Islet of Langerhans (tissue), 1 donor: Measurements from ENCODE around the gene C11orf87.

Experiments used
- FAIRE-seq: peaks from one replicate; lab custom pipeline; 2011; peaks lifted over from hg19 to GRCh38; lab: Jason Lieb, UNC

Gene C11orf87

DNA sequence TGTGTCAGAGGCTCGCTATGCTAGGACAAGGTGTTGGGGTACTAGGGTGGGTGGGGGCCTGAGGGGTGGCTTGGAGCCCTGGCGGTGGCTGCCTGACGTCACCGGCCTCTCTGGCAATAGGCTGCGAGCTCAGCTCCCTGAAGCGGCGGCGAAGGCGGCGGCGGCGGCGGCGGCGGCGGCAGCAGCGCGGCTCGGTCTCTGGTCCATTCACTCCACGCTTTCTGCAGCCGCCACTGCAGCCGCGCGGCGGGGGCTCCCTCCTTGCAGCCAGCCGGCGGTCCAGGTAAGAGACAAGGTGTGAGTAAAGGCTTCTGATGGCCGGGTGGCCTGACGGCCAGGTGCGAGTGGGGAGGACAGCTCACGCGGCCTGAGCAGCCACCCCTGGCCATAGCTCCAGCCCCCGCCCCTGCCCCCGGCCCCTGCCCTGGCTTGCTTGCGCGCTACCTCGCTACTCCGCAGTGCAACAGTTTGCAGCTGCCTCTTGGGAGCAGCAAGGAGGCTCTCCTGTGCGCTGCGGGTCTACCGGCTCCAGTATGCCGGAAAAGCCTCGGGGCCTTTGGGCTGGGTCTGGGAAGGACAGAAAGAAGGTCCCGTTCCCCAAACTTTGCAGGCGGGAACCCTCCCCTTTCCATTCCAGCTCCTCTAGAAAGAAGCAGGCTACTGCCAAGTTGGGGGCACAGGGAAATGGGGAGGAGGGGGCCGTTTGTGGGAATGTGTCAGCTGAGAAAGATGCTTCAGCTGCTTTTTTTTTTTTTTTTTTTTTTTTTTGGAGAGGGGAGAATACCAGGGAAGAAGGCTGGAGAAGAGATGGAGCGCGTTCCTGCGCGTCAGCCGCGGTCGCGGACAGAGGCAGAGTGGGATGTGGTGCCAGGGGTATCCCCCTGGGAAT is at the start of gene C11orf87:
Gene C11orf87 (plus strand): TSS at position 210 of the 889 bp plus-strand sequence. CDS start 1,444 bp downstream, outside the sequence.
- FAIRE-seq: no peak

DNA sequence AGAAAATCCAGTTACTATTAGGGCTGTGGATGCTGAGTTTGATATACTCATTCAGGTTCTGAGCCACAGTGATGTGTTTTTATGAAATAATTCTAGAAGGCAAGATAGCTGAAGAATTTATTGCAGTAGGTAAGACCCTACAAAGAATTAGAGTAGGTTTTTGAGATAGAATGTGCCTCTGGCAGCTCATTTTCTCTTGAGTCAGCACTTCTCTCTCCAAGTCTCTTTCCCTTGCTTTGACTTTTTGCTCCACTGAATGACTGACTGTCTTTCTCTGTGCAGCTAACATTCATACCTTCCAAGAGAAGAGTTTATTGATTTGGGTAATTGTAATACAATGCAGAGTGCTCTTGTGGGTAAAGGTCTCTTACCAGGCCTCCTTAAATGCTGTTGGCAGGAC is 48.0 kb upstream of the C11orf87 start:
- FAIRE-seq: no peak

GRCh38 chr11:109374441-109374840 is 47.5 kb upstream of the C11orf87 start:
- no peak for FAIRE-seq

- FAIRE-seq: no peak
Observed at GRCh38 chr11:109377039-109377742, 44.8 kb upstream of the C11orf87 start.

GRCh38 chr11:109378034-109378433 is 44.0 kb upstream of the C11orf87 start:
- FAIRE-seq: no peak

- FAIRE-seq: no peak
Observed at GRCh38 chr11:109383306-109383705, 38.7 kb upstream of the C11orf87 start.

- FAIRE-seq: no peak
Observed at GRCh38 chr11:109384873-109385272, 37.1 kb upstream of the C11orf87 start.

DNA sequence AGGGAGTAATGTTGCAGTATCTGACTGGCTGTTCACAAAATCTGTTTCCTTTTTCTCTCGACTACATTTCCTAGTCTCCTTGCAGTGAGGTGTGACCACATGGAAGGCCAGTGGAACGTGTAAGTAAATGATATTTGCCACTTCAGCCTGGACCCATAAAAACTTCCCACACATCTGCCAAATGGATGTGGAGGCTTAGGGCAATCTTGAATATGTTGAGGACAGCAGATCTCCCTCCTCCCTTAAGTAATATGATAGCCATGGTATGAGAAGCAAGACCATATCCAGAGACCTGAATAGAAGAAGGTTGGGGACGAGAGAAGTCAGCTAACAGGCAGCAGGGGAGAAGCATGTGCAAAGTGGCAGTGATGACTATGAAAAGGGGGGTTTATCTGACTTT is 33.0 kb upstream of the C11orf87 start:
- FAIRE-seq: no peak

DNA sequence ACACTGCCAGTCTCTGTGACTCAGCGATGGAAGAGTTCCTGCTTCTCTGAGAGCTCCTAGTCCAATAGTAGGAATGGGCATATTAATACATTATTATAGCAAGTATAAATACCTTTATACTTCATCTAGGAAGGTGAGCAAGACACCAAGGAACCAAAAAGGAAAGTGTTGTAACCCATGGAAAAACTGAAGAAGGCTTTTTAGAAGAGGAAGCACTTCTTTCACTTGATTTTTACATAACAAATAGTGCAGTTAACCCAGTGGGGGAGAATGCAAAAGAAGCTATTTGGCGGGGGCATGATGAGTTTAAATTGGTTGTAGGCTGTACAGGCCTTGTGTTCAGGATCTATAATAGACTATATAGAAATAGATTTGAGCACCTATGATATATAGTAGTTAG is 31.2 kb upstream of the C11orf87 start:
- no peak for FAIRE-seq

DNA sequence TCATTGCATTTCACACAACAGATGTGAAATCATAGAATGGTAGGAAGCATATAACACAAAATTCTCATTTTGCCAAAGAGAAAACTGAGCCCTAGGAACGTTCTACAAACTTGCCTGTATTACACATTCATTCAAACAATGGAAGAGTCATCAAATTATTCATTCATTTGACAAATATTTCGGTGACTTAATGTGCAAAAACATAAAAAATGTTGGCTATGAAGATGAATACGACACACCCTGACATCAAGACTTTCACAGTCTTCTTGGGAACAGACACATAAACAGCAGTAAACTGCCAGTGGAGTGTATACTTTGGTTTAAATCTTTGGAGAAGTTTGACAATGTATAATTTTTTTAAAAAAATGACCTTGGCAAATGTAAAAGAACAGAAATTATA is 20.4 kb upstream of the C11orf87 start:
- FAIRE-seq: no peak

DNA sequence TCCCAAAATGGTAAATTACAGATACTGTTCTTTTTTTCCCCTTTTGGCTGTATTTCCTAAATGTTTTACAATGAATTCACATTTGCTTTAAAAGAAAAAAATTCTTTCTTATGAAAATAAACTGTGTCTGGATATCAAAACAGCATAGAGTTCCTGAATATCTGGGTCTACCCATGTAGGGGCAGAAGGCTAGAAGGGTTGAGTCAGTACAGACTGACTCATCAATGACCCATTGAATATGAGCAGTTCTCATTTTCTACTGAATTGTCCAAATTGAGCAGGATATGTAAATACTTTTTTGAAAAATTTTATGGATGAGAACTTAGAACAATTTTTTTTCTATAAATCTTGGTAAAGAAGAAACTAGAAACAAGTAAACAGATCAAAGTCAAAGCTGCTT is 16.3 kb upstream of the C11orf87 start:
- FAIRE-seq: no peak

DNA sequence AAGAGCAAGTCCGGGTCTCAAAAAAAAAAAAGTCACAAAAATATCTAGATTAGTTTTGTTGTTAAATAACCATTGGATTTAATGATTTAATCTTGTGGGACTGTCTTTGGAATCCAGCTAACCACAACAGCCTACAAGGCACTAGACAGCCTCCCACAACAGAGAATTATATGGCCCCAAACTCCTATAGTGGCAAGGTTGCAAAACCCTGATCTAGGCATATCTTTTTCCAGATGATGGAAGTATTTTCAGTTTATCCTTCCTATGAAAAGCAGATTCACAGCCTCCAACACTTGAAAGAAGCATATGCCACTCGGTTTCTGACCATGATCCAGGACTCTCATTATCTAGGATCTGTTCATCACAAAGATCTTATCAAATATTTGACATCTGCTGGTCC is 5.4 kb upstream of the C11orf87 start:
- no peak for FAIRE-seq

DNA sequence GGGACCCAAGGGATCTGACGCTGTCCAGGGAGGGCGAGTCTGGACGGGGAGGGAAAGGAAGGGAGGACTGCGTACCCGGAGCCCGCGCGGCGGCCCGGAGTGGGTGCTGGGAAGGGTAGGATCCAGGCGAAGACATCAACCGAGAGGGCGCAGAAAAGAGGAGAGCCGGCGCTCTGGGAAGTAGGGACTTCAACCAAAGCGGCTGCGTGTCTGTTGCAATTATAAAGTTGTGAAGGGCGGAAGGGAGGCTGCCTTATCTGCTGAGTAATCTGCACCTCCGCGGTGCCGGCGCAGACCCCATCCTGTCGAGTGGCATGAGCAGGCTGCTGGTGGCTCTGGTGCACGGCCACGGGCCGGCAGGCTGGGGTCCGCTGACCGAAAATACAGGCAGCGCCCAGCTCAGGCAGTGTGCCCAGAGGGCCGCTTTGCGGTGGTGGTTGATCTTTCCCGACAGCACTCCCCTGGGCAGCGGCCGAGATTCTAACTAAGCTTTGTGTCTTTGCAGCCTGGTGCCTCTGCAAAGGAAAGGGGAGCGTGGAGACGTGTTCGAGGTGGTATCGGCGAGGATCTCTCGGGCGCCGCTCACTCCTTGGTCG is 978 bp downstream of the C11orf87 start:
- no peak for FAIRE-seq

DNA sequence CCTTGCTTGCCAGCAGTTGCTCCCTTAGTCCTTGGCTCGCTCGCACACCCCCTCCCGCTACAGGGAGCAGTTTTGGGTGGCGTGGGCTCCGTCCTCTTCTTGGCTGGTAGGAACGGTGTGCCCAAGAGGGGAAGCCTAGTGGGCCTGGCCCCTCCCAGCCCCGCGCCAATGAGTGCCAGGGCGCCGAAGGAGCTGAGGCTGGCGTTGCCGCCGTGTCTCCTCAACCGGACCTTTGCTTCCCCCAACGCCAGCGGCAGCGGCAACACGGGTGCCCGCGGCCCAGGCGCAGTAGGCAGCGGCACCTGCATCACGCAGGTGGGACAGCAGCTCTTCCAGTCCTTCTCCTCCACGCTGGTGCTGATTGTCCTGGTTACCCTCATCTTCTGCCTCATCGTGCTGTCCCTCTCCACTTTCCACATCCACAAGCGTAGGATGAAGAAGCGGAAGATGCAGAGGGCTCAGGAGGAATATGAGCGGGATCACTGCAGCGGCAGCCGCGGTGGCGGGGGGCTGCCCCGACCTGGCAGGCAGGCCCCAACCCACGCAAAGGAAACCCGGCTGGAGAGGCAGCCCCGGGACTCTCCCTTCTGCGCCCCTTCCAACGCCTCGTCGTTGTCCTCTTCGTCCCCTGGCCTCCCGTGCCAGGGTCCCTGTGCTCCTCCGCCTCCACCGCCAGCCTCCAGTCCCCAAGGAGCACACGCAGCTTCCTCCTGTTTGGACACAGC is 1.6 kb downstream of the C11orf87 start:
- no peak for FAIRE-seq

DNA sequence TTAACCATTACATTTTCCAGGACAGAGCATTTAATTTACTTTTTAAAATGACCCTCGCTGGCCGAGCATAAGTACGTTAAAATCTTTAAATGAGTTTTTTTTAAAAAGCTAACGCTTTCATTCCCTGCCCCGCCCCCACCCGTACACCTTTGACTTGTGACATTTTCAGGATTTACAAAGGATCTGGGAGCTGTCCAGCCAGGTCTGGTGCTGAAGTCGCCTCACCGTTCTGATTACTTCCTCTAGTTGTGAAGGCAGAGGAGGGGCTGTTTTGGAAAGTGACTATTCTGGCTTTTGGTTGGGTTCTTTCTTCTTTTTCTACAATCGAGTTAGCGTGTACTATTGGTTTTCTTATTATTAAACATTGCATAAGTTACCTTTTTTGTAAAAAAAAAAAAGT is 2.9 kb downstream of the C11orf87 start:
- FAIRE-seq: no peak

DNA sequence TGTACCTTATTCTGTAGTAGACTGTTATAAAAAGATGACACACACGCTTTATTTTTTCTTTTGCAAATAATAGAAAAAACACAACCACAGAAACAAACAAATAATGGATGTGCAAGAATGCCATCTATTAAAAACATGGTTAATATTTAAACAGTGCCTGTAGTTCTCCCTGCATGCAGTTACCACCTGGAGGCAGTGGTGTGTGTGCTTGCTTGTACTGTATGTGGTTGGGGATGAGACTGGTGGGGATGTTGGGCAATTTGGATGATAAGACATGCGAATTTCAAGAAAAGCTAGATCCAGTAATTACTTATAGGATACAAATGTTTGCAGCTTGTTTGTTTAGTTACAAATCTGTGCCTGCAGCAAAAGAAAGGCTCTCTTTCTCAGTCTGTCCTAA is 3.6 kb downstream of the C11orf87 start:
- FAIRE-seq: no peak

GRCh38 chr11:109426442-109427240 is 4.7 kb downstream of the C11orf87 start:
- no peak for FAIRE-seq

GRCh38 chr11:109432105-109432504 is 10.1 kb downstream of the C11orf87 start:
- no peak for FAIRE-seq

- no peak for FAIRE-seq
Observed at GRCh38 chr11:109433753-109434256, 11.8 kb downstream of the C11orf87 start.

- no peak for FAIRE-seq
Observed at GRCh38 chr11:109435121-109435742, 13.2 kb downstream of the C11orf87 start.

GRCh38 chr11:109439684-109440083 is 17.7 kb downstream of the C11orf87 start:
- FAIRE-seq: no peak
